KMS-11 (cell line): ENCODE measurements around the gene NPFFR2.

Experiments
- H2AFZ ChIP-seq: fragments of 200-600 bp; sonication (generic); 2 replicates; pipeline ENCODE4 v1.6.1; 2016; ENCODE audit warnings: antibody characterized with exemption, mixed run types, low read depth
- H3K27ac ChIP-seq: fragments of 200-600 bp; sonication (generic); 2 replicates; pipeline ENCODE4 v1.6.1; 2016; ENCODE audit warnings: mild to moderate bottlenecking, mixed run types
- H3K27me3 ChIP-seq: fragments of 200-600 bp; sonication (generic); 2 replicates; pipeline ENCODE4 v1.6.1; 2017; ENCODE audit warnings: mild to moderate bottlenecking, low read depth, mixed run types, moderate library complexity; ENCODE audit not compliant: insufficient read depth
- H3K36me3 ChIP-seq: fragments of 200-600 bp; sonication (generic); 2 replicates; pipeline ENCODE4 v1.6.1; 2017; ENCODE audit warnings: mild to moderate bottlenecking, mixed run types; ENCODE audit not compliant: insufficient read depth
- H3K4me1 ChIP-seq: fragments of 200-600 bp; sonication (generic); 2 replicates; pipeline ENCODE4 v1.6.1; 2016; ENCODE audit warnings: mild to moderate bottlenecking, low read depth, mixed run types; ENCODE audit not compliant: poor library complexity, severe bottlenecking
- H3K4me2 ChIP-seq: fragments of 200-600 bp; sonication (generic); 2 replicates; pipeline ENCODE4 v1.7.0; 2016; ENCODE audit warnings: mild to moderate bottlenecking, mixed run types
- H3K4me3 ChIP-seq: fragments of 200-600 bp; sonication (generic); IDR thresholded peaks from 2 replicates; pipeline ENCODE4 v1.6.1; 2017; ENCODE audit warnings: low read depth, low read length, mixed read lengths; ENCODE audit not compliant: insufficient read depth
- H3K79me2 ChIP-seq: fragments of 200-600 bp; sonication (generic); 2 replicates; pipeline ENCODE4 v1.6.1; 2016; ENCODE audit warnings: low read depth, mixed run types; ENCODE audit not compliant: insufficient read depth
- H3K9ac ChIP-seq: fragments of 200-600 bp; sonication (generic); 2 replicates; pipeline ENCODE4 v1.6.1; 2016; ENCODE audit warnings: mild to moderate bottlenecking, mixed run types
- H4K20me1 ChIP-seq: fragments of 200-600 bp; sonication (generic); 2 replicates; pipeline ENCODE4 v1.6.1; 2016; ENCODE audit warnings: mild to moderate bottlenecking, mixed run types; ENCODE audit not compliant: insufficient read depth
- CTCF ChIP-seq: fragments of 200-600 bp; sonication (generic); conservative IDR thresholded peaks from 2 replicates; pipeline ENCODE4 v1.6.1; 2017; ENCODE audit warnings: low read depth, mild to moderate bottlenecking, antibody characterized with exemption, low read length, moderate library complexity, mixed read lengths

Gene NPFFR2

GRCh38 chr4:72022553-72022952 lies 9.2 kb upstream of the NPFFR2 start:
- Histone ChIP-seq H3K36me3 (no peaks in the 10 kb centered on the region), H3K9ac (no peak overlapping the region), H3K27me3 (no peaks in the 10 kb centered on the region), H3K4me2 (no peak overlapping the region), H3K27ac (no peak overlapping the region), H3K4me1 (no peaks in the 10 kb centered on the region), H3K79me2 (no peaks in the 10 kb centered on the region), H3K4me3 (no peak overlapping the region), H4K20me1 (no peaks in the 10 kb centered on the region), H2AFZ (no peak overlapping the region)
- TF ChIP-seq CTCF: no peak

DNA sequence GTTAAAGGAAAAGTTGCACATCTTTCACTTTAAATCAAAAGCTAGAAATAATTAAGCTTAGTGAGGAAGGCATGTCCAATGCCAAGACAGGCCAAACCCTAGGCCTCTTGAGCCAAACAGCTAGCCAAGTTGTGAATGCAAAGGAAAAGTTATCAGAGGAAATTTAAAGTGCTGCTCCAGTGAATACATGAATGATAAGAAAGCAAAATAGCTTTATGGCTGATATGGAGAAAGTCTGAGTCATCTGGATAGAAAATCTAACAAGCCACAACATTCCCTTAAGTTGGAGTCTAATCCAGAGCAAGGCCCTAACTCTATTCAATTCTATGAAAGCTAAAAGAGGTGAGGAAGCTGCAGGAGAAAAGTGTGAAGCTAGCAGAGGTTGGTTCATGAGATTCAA lies 23.8 kb downstream of the NPFFR2 start:
- no peak overlapping the region for H3K4me2 ChIP-seq
- no peaks in the 10 kb centered on the region for H3K27me3 ChIP-seq
- no peak overlapping the region for H2AFZ ChIP-seq
- H3K36me3 ChIP-seq: no peaks in the 10 kb centered on the region
- TF ChIP-seq CTCF: no peak
- H3K4me3 ChIP-seq: no peak overlapping the region
- no peaks in the 10 kb centered on the region for H3K79me2 ChIP-seq
- no peak overlapping the region for H3K27ac ChIP-seq
- H3K9ac ChIP-seq: no peak overlapping the region
- H4K20me1 ChIP-seq: no peaks in the 10 kb centered on the region
- no peaks in the 10 kb centered on the region for H3K4me1 ChIP-seq

DNA sequence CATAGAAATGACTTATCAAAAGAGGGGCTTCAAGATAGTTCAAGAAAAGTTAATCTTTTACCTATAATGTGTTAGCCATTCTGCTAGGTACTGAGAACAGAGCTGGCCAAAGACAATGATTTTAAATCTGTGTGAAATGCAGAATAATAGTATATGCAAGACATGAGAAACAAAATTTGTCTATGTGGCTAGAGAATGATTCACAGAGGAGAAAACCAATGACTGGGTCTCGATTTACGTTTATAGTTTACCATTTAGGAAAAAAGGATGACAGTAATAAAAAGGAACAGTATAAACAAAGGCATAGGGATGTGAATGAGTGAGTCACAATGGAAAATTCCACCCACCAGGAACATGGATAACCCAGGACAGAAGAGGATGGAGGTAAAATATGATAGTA lies 31.9 kb downstream of the NPFFR2 start:
- Histone ChIP-seq H3K4me3 (no peak overlapping the region), H3K27ac (no peak overlapping the region), H3K27me3 (no peaks in the 10 kb centered on the region), H4K20me1 (no peaks in the 10 kb centered on the region), H3K79me2 (no peaks in the 10 kb centered on the region), H3K36me3 (no peaks in the 10 kb centered on the region), H3K9ac (no peak overlapping the region), H3K4me1 (no peaks in the 10 kb centered on the region), H2AFZ (no peak overlapping the region), H3K4me2 (no peak overlapping the region)
- no peak for TF ChIP-seq CTCF

- Histone ChIP-seq H2AFZ (no peak overlapping the region), H3K27ac (no peak overlapping the region), H3K4me1 (no peaks in the 10 kb centered on the region), H3K27me3 (no peaks in the 10 kb centered on the region), H3K36me3 (no peaks in the 10 kb centered on the region), H3K79me2 (no peaks in the 10 kb centered on the region), H3K9ac (no peak overlapping the region), H3K4me3 (no peak overlapping the region), H3K4me2 (no peak overlapping the region), H4K20me1 (no peaks in the 10 kb centered on the region)
- no peak for TF ChIP-seq CTCF
Measured at GRCh38 chr4:72067051-72067450, 35.3 kb downstream of the NPFFR2 start.

- no peak overlapping the region for H3K4me3 ChIP-seq
- no peak overlapping the region for H3K4me2 ChIP-seq
- no peaks in the 10 kb centered on the region for H3K79me2 ChIP-seq
- no peak overlapping the region for H3K9ac ChIP-seq
- H3K36me3 ChIP-seq: no peaks in the 10 kb centered on the region
- H4K20me1 ChIP-seq: no peaks in the 10 kb centered on the region
- H2AFZ ChIP-seq: no peak overlapping the region
- no peak for TF ChIP-seq CTCF
- H3K27ac ChIP-seq: no peak overlapping the region
- H3K4me1 ChIP-seq: no peaks in the 10 kb centered on the region
- H3K27me3 ChIP-seq: no peaks in the 10 kb centered on the region
Measured at GRCh38 chr4:72073816-72074215, 42.0 kb downstream of the NPFFR2 start.
